ENCODE results near the gene DENND1A. TPM values are rescaled to one million over a fixed set of nuclear protein-coding genes. Genes with fewer than 3 reads are reported as not detected.

Gene DENND1A
- total RNA-seq, 2 experiments from 2014 or later, result 23.7 to 29.5 TPM

GRCh38 chr9:123651273-123651672 is 278.7 kb downstream of the DENND1A start:
- intact Hi-C loops (cut with DNase I, micrococcal nuclease), result no loop called here
- H3K4me1 Mint-ChIP-seq, result no peaks in the 10 kb centered on the region
- ATAC-seq (no peak), DNase-seq (no peak)
- CTCF ChIA-PET, result no interaction called here
- no peaks in the 10 kb centered on the region for H3K27me3 Mint-ChIP-seq
- POLR2A ChIA-PET, result no interaction called here
- H3K4me3 Mint-ChIP-seq, result no peak overlapping the region
- H3K27ac Mint-ChIP-seq, result no peak overlapping the region
- H3K36me3 Mint-ChIP-seq (ENCODE audit: low read depth), result peaks cover 32% of the 10 kb centered on the region
- H3K9me3 Mint-ChIP-seq (ENCODE audit: low read depth), result no peaks in the 10 kb centered on the region

- intact Hi-C loops (cut with DNase I, micrococcal nuclease), result no loop called here
- Mint-ChIP-seq H3K9me3 (ENCODE audit: low read depth) (no peaks in the 10 kb centered on the region), H3K4me1 (no peaks in the 10 kb centered on the region), H3K27me3 (no peaks in the 10 kb centered on the region), H3K27ac (no peak overlapping the region), H3K36me3 (ENCODE audit: low read depth) (peaks cover 30% of the 10 kb centered on the region), H3K4me3 (no peak overlapping the region)
- ATAC-seq (no peak), DNase-seq (no peak)
- ChIA-PET CTCF (no interaction called here), POLR2A (no interaction called here)
These were observed 280.0 kb downstream of the DENND1A start for GRCh38 chr9:123649909-123650308.

DNA sequence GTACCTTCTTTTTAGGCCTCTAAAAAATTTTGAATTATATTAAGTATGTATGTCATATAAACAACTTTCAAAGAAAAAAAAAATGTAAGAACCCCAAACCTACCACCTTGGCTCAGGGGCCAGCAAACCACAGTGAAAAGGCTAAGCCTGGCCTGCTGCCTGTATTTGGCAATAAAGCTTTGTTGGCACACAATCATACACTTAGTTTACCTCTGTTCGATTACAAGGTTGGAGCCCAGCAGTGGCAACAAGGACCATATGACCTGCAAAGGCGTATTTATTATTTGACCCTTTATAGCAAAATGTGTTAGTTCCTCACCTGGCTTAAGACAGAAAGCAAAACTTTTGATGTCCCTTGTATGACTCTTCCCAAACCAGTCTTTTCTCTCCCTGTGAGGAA is 282.8 kb downstream of the DENND1A start:
- Mint-ChIP-seq H3K4me3 (no peak overlapping the region), H3K9me3 (ENCODE audit: low read depth) (no peaks in the 10 kb centered on the region), H3K27ac (no peak overlapping the region), H3K36me3 (ENCODE audit: low read depth) (peaks cover 26% of the 10 kb centered on the region), H3K27me3 (no peaks in the 10 kb centered on the region), H3K4me1 (no peaks in the 10 kb centered on the region)
- CTCF ChIA-PET, result no interaction called here
- ATAC-seq, result no peak
- POLR2A ChIA-PET, result no interaction called here
- intact Hi-C loops (cut with DNase I, micrococcal nuclease), result no loop called here
- DNase-seq, result no peak

DNA sequence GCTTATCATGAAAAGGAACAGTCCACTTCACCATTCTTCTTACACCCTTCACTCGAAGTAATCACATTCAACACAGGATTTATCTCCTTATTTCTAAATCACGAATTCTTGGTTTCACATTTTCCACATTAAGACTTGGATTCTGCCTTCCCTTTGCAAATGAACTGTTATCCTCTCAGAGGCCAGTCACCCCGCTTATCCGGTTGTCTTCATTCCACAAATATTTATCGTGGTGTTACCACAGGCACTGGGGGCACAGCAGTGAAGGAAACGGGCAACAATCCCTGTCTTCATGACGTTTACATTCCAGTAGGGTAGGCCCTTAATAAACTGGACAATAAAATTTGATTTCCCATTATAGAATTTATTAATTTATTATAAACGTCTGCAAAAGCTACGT is 284.2 kb downstream of the DENND1A start:
- H3K9me3 Mint-ChIP-seq (ENCODE audit: low read depth), result no peaks in the 10 kb centered on the region
- peaks cover 18% of the 10 kb centered on the region for H3K36me3 Mint-ChIP-seq (ENCODE audit: low read depth)
- intact Hi-C loops (cut with DNase I, micrococcal nuclease), result no loop called here
- no peaks in the 10 kb centered on the region for H3K27me3 Mint-ChIP-seq
- no peak for DNase-seq
- no peak overlapping the region for H3K4me3 Mint-ChIP-seq
- no peak overlapping the region for H3K27ac Mint-ChIP-seq
- peaks cover 9% of the 10 kb centered on the region for H3K4me1 Mint-ChIP-seq
- ChIA-PET CTCF (interaction anchor here (0.8 to 1.1 kb wide), 2 partner anchors 8 to 1035 kb away, joined by 3 to 5 read pairs; no protein-coding TSS in a partner anchor), POLR2A (no interaction called here)
- ATAC-seq, result no peak

GRCh38 chr9:123645126-123645525 is 284.8 kb downstream of the DENND1A start:
- no peaks in the 10 kb centered on the region for H3K9me3 Mint-ChIP-seq (ENCODE audit: low read depth)
- ChIA-PET POLR2A (no interaction called here), CTCF (no interaction called here)
- DNase-seq (no peak), ATAC-seq (no peak)
- H3K27me3 Mint-ChIP-seq, result no peaks in the 10 kb centered on the region
- no peak overlapping the region for H3K4me3 Mint-ChIP-seq
- no peak overlapping the region for H3K27ac Mint-ChIP-seq
- intact Hi-C loops (cut with DNase I, micrococcal nuclease), result no loop called here
- H3K36me3 Mint-ChIP-seq (ENCODE audit: low read depth), result peaks cover 18% of the 10 kb centered on the region
- H3K4me1 Mint-ChIP-seq, result peaks cover 16% of the 10 kb centered on the region

DNA sequence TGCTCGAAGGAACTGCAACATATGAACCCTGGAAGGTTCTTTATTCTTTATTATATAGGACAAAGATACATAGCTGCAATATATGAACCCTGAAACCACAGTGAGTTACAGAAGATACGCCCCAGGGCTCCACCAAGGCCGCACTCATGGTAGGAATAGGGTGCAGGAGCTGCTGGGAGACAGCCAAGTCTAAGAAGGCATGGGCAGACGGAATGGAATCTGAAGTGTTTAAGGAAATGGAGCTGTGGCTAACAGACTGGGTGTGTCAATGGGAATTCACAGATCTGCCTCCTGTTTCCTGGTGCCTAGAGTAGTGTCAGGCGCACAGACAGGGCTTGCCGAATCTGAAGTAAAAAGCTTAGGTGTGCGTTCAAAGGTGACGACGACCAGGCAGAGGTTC is 286.4 kb downstream of the DENND1A start:
- Mint-ChIP-seq H3K4me3 (no peak overlapping the region), H3K9me3 (ENCODE audit: low read depth) (no peaks in the 10 kb centered on the region), H3K36me3 (ENCODE audit: low read depth) (peaks cover 13% of the 10 kb centered on the region), H3K27ac (no peak overlapping the region), H3K27me3 (no peaks in the 10 kb centered on the region), H3K4me1 (peaks cover 19% of the 10 kb centered on the region)
- intact Hi-C loops (cut with DNase I, micrococcal nuclease), result loop anchor here in 1 of 2 experiments (5.0 kb wide), 1 partner anchor 284 kb away; no protein-coding TSS in a partner anchor
- ChIA-PET CTCF (interaction anchor here (1.0 kb wide), 1 partner anchor 116 kb away, joined by 4 read pairs; no protein-coding TSS in a partner anchor), POLR2A (no interaction called here)
- no peak for ATAC-seq
- DNase-seq, result no peak

DNA sequence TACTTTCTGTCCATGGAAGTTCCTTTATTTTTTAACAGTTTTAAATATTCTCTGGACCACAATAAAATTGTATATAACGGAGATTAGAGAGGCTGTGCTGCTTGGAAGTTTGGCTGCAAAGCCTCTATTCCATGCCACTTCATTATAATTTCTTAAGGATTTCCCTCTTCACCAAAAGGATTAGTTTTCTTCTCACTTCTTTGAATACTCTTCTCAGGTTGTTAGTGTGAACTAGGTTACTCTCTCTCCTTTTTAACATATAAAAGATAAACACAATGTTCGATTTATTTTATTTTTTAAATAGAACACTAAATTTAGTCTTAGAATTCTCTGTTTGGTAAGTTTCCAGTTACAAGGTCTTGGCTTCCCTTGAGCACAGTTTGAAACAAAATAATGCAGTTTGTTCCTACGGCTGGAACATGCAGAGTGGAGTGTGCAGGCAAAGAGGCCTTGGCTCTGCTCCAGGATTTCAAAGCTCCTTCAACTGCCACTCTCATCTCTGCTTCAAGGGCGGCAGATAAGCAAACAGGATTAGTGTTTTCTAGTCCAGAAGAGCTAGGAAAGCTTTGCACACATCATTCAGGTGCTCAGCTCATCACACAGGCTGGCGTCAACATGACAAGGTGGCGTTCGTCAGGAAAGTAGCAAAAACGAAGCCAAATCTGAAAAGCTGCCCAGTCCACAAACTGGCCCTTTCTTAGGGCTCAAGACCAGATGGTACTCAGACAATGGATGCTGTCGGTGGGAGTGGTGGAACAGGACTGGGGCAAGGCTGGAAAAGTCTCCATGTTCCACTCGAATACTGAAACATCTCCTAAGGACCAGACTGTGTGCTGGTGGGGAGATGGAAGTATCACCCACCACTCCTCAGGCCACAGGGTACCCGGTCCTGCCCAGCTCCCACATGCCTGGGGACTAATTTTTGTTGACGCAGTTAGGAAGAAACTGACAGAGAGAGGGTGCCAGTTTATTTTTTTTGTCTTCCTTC is 287.3 kb downstream of the DENND1A start:
- ATAC-seq, result no peak
- no peak overlapping the region for H3K27ac Mint-ChIP-seq
- intact Hi-C loops (cut with DNase I, micrococcal nuclease), result loop anchor here in 1 of 2 experiments (5.0 kb wide), 1 partner anchor 285 kb away; no protein-coding TSS in a partner anchor
- H3K27me3 Mint-ChIP-seq, result no peaks in the 10 kb centered on the region
- ChIA-PET CTCF (interaction anchor here (1.0 kb wide), 1 partner anchor 115 kb away, joined by 4 read pairs; no protein-coding TSS in a partner anchor), POLR2A (no interaction called here)
- H3K4me1 Mint-ChIP-seq, result peaks cover 28% of the 10 kb centered on the region
- H3K9me3 Mint-ChIP-seq (ENCODE audit: low read depth), result no peaks in the 10 kb centered on the region
- peaks cover 10% of the 10 kb centered on the region for H3K36me3 Mint-ChIP-seq (ENCODE audit: low read depth)
- H3K4me3 Mint-ChIP-seq, result no peak overlapping the region
- DNase-seq, result no peak

GRCh38 chr9:123640792-123641222 is 289.1 kb downstream of the DENND1A start:
- ChIA-PET POLR2A (no interaction called here), CTCF (interaction anchor here (0.9 kb wide), 1 partner anchor 40 kb away, joined by 4 read pairs; no protein-coding TSS in a partner anchor)
- peaks cover 36% of the 10 kb centered on the region for H3K4me1 Mint-ChIP-seq
- no peaks in the 10 kb centered on the region for H3K27me3 Mint-ChIP-seq
- DNase-seq (peak; percentile 44), ATAC-seq (peak; percentile 86)
- no peak overlapping the region for H3K4me3 Mint-ChIP-seq
- H3K36me3 Mint-ChIP-seq (ENCODE audit: low read depth), result peaks cover 5% of the 10 kb centered on the region
- no peak overlapping the region for H3K27ac Mint-ChIP-seq
- intact Hi-C loops (cut with DNase I, micrococcal nuclease), result loop anchor here in 1 of 2 experiments (5.0 kb wide), 1 partner anchor 286 kb away; no protein-coding TSS in a partner anchor
- no peaks in the 10 kb centered on the region for H3K9me3 Mint-ChIP-seq (ENCODE audit: low read depth)

DNA sequence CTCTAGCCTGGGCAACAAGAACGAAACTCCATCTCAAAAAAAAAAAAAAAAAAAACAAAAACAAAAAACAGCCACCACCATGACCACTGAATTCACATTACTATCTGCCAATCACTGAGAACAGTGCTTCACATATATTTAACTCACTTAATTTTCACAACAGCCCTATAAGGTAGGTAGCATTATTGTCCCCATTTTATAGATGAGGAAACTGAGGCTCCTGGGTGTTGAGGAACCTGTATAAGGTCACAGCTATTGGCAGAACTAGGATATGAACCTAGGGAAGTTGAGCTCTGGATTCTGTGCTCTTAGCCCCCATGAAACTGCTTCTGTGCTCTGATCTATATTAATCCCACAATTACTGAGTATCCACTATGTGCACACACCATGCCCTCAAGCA is 290.2 kb downstream of the DENND1A start:
- ATAC-seq (no peak), DNase-seq (no peak)
- intact Hi-C loops (cut with DNase I, micrococcal nuclease), result loop anchor here in 1 of 2 experiments (5.0 kb wide), 1 partner anchor 288 kb away; no protein-coding TSS in a partner anchor
- Mint-ChIP-seq H3K9me3 (ENCODE audit: low read depth) (no peaks in the 10 kb centered on the region), H3K27me3 (no peaks in the 10 kb centered on the region), H3K4me1 (peaks cover 38% of the 10 kb centered on the region), H3K4me3 (no peak overlapping the region), H3K27ac (no peak overlapping the region), H3K36me3 (ENCODE audit: low read depth) (peaks cover 5% of the 10 kb centered on the region)
- ChIA-PET CTCF (interaction anchor here (0.6 to 0.9 kb wide), 2 partner anchors 39 to 826 kb away, joined by 3 to 4 read pairs; no protein-coding TSS in a partner anchor), POLR2A (no interaction called here)

DNA sequence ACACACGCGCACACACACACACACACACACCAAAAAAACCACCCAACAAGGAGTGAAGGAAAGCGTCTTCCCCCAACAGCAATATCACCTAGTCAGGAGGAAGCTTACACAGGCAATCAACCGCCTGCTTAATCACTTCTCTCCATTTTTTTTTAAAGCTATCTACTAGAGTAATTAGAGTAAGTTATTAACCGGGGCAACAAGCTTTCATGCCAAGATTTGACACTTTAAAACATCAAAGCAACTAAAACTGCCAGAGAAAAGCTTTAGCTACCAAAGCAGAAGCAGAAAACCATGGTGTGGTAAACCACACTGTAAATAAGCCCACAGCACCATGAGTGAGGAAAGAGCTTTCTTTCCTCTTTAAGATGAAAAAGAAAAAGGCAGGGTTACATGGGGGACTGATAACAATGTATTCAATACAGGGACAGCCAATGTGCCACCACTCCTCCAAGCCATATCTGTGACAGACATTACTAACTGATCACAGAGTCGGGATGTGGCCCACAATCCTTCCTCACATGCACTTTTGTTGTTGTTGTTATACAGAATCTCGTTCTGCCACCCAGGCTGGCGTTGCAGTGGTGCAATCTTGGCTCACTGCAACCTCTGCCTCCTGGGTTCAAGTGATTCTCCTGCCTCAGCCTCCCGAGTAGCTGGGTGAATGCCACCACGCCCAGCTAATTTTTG is 291.8 kb downstream of the DENND1A start:
- peak overlapping the region; percentile 45 for H3K4me3 Mint-ChIP-seq
- H3K27ac Mint-ChIP-seq, result peak overlapping the region; percentile 4
- peak; percentile 21 for DNase-seq
- POLR2A ChIA-PET, result interaction anchor here (0.6 kb wide), 2 partner anchors 86 to 290 kb away, joined by 4 to 6 read pairs; no protein-coding TSS in a partner anchor
- peaks cover 41% of the 10 kb centered on the region for H3K4me1 Mint-ChIP-seq
- ATAC-seq, result peak; percentile 22
- CTCF ChIA-PET, result interaction anchor here (0.5 to 1.0 kb wide), 2 partner anchors 8 to 733 kb away, joined by 3 to 5 read pairs; no protein-coding TSS in a partner anchor
- H3K9me3 Mint-ChIP-seq (ENCODE audit: low read depth), result no peaks in the 10 kb centered on the region
- H3K36me3 Mint-ChIP-seq (ENCODE audit: low read depth), result no peaks in the 10 kb centered on the region
- H3K27me3 Mint-ChIP-seq, result no peaks in the 10 kb centered on the region
- intact Hi-C loops (cut with DNase I, micrococcal nuclease), result no loop called here

GRCh38 chr9:123637606-123637944 is 292.4 kb downstream of the DENND1A start:
- ChIA-PET CTCF (interaction anchor here (0.5 to 1.0 kb wide), 2 partner anchors 9 to 733 kb away, joined by 3 to 5 read pairs; no protein-coding TSS in a partner anchor), POLR2A (interaction anchor here (0.6 kb wide), 2 partner anchors 85 to 290 kb away, joined by 4 to 6 read pairs; no protein-coding TSS in a partner anchor)
- Mint-ChIP-seq H3K36me3 (ENCODE audit: low read depth) (no peaks in the 10 kb centered on the region), H3K4me3 (peak overlapping the region; percentile 45), H3K9me3 (ENCODE audit: low read depth) (no peaks in the 10 kb centered on the region), H3K27ac (peak overlapping the region; percentile 4), H3K4me1 (peaks cover 41% of the 10 kb centered on the region), H3K27me3 (no peaks in the 10 kb centered on the region)
- intact Hi-C loops (cut with DNase I, micrococcal nuclease), result no loop called here
- DNase-seq (no peak), ATAC-seq (no peak)

Data from activated CD4-positive, alpha-beta T cell treated with anti-CD3 and anti-CD28 coated beads for 36 hours (primary cell).